22Rv1 (cell line): Measurements from ENCODE around the gene ZSWIM7.

Experiments
- ZFX ChIP-seq: fragments of 450-650 bp; IDR thresholded peaks from 2 replicates; pipeline ENCODE4 v1.6.1; 2017; ENCODE audit warnings: antibody characterized with exemption, borderline replicate concordance
- TF ChIP-seq, protein P1 (sequence below): fragments of 450-650 bp; IDR thresholded peaks from 2 replicates; pipeline ENCODE4 v1.5.1; 2017; ENCODE audit warnings: mild to moderate bottlenecking

DNA sequence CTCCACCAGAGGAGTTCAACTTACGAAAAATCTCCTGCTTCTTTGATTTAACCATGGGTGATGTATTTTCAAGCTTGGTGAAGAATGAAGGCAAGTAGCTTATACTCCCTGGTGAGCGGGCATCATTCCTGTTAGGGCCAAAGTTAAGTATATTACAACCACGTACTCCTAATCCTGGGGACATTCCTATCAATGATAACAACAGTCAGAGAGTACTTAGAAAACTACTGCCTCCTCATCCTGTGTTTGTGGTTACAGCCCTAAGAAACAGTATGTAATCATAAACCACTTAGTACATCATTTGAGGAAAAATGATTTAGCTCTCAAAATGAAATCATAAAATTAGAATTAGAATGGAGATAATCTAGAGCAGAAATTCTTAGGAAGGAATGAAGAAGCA, 47.5 kb upstream of the ZSWIM7 start:
- TF ChIP-seq, protein P1, sequence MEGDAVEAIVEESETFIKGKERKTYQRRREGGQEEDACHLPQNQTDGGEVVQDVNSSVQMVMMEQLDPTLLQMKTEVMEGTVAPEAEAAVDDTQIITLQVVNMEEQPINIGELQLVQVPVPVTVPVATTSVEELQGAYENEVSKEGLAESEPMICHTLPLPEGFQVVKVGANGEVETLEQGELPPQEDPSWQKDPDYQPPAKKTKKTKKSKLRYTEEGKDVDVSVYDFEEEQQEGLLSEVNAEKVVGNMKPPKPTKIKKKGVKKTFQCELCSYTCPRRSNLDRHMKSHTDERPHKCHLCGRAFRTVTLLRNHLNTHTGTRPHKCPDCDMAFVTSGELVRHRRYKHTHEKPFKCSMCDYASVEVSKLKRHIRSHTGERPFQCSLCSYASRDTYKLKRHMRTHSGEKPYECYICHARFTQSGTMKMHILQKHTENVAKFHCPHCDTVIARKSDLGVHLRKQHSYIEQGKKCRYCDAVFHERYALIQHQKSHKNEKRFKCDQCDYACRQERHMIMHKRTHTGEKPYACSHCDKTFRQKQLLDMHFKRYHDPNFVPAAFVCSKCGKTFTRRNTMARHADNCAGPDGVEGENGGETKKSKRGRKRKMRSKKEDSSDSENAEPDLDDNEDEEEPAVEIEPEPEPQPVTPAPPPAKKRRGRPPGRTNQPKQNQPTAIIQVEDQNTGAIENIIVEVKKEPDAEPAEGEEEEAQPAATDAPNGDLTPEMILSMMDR = no peak
- no peak for TF ChIP-seq ZFX
